ENCODE results near the gene RAB8B.

DNA sequence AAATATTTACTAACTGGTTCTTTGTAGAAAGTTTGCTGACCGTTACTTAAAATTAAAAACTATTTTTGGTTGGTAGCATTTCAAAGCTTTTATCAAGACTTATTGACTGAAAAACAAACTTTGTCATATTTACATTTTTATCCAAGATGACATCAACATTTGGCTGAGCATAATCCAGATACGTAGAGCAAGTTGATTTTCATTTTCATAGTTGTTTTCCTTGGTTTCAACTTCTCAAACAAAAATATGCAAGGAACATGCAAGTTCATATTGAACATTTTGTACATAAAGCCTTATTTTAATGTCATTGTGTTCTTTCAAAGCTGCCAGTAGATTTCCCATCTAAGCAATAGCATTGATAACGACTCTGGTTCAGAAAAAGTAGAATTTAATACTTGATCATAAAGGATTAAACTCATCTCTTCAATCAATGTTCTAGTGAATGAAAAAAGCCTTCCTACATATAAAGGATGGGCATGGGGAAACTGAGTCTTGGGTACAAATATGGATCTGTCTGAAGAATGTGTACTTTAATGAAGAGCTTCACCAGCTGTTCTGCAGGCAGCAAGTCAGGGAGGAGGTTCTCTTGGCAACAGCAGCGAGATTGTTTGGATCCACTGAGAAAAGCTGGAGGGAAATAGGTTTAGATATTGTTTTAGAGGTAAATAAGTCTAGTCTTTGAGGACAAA is 5.6 kb downstream of the RAB8B start:
- TF ChIP-seq, protein P1, sequence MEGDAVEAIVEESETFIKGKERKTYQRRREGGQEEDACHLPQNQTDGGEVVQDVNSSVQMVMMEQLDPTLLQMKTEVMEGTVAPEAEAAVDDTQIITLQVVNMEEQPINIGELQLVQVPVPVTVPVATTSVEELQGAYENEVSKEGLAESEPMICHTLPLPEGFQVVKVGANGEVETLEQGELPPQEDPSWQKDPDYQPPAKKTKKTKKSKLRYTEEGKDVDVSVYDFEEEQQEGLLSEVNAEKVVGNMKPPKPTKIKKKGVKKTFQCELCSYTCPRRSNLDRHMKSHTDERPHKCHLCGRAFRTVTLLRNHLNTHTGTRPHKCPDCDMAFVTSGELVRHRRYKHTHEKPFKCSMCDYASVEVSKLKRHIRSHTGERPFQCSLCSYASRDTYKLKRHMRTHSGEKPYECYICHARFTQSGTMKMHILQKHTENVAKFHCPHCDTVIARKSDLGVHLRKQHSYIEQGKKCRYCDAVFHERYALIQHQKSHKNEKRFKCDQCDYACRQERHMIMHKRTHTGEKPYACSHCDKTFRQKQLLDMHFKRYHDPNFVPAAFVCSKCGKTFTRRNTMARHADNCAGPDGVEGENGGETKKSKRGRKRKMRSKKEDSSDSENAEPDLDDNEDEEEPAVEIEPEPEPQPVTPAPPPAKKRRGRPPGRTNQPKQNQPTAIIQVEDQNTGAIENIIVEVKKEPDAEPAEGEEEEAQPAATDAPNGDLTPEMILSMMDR (IDR thresholded peaks at IDR 0.05) = no peak
- no peak for TF ChIP-seq POLR2A (IDR thresholded peaks at IDR 0.05)
